CD4-positive, alpha-beta T cell (primary cell): Measurements from ENCODE around the gene EEIG1. TPM values are rescaled to one million over a fixed set of nuclear protein-coding genes. Genes with fewer than 3 reads are reported as not detected.
A peak's percentile ranks its signal among the peaks of the same experiment; 100 is the strongest.

Experiments used
- ATAC-seq: fragments of 200-7000 bp; cut with Tn5 transposase; one replicate; pipeline ENCODE4 v1.10.0; 2022; ENCODE audit warnings: mild to moderate bottlenecking; ENCODE audit not compliant: poor library complexity
- CTCF ChIA-PET: fragments of 350-600 bp; sonication (Branson Sonifier 250); formaldehyde crosslinking; loops from one replicate; lab custom pipeline; 2021; ENCODE audit warnings: antibody characterized with exemption, inconsistent platforms; lab: Charles Lee
- POLR2A ChIA-PET: fragments of 350-600 bp; sonication (Branson Sonifier 250); formaldehyde crosslinking; loops from one replicate; lab custom pipeline; 2021; ENCODE audit warnings: antibody characterized with exemption, inconsistent platforms; lab: Charles Lee
- DNase-seq, 14 experiments: peaks; one replicate each; pipeline ENCODE4 v3.0.0-alpha.2; 2013 to 2020; ENCODE audit warnings: mixed read lengths in 2 of 14
- H3K27ac ChIP-seq, 2 donors: one replicate each; pipeline versions ENCODE4 v1.5.1 to v1.7.0; 2013; ENCODE audit warnings: low read length in 2 of 2, low read depth in 1 of 2, mild to moderate bottlenecking in 1 of 2
- H3K27me3 ChIP-seq, 2 experiments: 1 replicate in 1 of 2; 2 replicates in 1 of 2; pipeline versions ENCODE4 v1.6.1 to v1.7.0; 2013; ENCODE audit warnings: low read length in 2 of 2, control low read depth in 1 of 2, mild to moderate bottlenecking in 1 of 2, moderate library complexity in 1 of 2; ENCODE audit not compliant: insufficient read depth in 2 of 2, control insufficient read depth in 1 of 2
- H3K36me3 ChIP-seq: one replicate; pipeline ENCODE4 v1.6.1; 2013; ENCODE audit warnings: low read length, control low read depth; ENCODE audit not compliant: insufficient read depth
- H3K4me1 ChIP-seq: one replicate; pipeline ENCODE4 v1.6.1; 2013; ENCODE audit warnings: low read length, control low read depth; ENCODE audit not compliant: insufficient read depth
- H3K4me3 ChIP-seq: one replicate; pipeline ENCODE4 v1.5.1; 2013; ENCODE audit warnings: mild to moderate bottlenecking, low read length, moderate library complexity
- H3K9me3 ChIP-seq, 2 experiments: 1 replicate in 1 of 2; 2 replicates in 1 of 2; pipeline versions ENCODE4 v1.6.1 to v1.7.0; 2013; ENCODE audit warnings: low read length in 2 of 2, mild to moderate bottlenecking in 2 of 2, control low read depth in 1 of 2, moderate library complexity in 1 of 2; ENCODE audit not compliant: control insufficient read depth in 1 of 2, insufficient read depth in 1 of 2
- H3K27ac Mint-ChIP-seq: one replicate; pipeline ENCODE4 v1.8.0; 2020; ENCODE audit warnings: mixed read lengths
- H3K27me3 Mint-ChIP-seq: one replicate; pipeline ENCODE4 v1.8.0; 2021; ENCODE audit warnings: mixed read lengths
- H3K36me3 Mint-ChIP-seq: one replicate; pipeline ENCODE4 v1.8.0; 2021; ENCODE audit warnings: low read depth, mixed read lengths
- H3K4me1 Mint-ChIP-seq: one replicate; pipeline ENCODE4 v1.8.0; 2021; ENCODE audit warnings: low read depth, mixed read lengths
- H3K4me3 Mint-ChIP-seq: one replicate; pipeline ENCODE4 v1.8.0; 2020; ENCODE audit warnings: mild to moderate bottlenecking, mixed read lengths
- H3K9me3 Mint-ChIP-seq: one replicate; pipeline ENCODE4 v1.8.0; 2020; ENCODE audit warnings: mixed read lengths
- intact Hi-C, 2 experiments: fragments of 100-400 bp; cut with DNase I in 1 of 2; cut with micrococcal nuclease in 1 of 2; formaldehyde crosslinking; loops; one replicate each; pipeline versions ENCODE4 v1.15.1 to v1.9.0; 2023 to 2025; cut with DNase I, micrococcal nuclease
- total RNA-seq, 174 experiments: library from RNA in 2 of 174; stranded (reverse) in 2 of 174; gene quantifications; one replicate each; pipeline ENCODE4 v1.2.3 and lab custom pipeline; 2021 to 2026
- TF ChIP-seq, protein P1 (sequence below): fragments of 200-600 bp; IDR thresholded peaks from one replicate; pipeline ENCODE4 v1.8.0; 2022; ENCODE audit warnings: antibody characterized with exemption, mild to moderate bottlenecking

Gene EEIG1
- total RNA-seq, 2 experiments from 2014 or later, result 440 to 463 TPM

DNA sequence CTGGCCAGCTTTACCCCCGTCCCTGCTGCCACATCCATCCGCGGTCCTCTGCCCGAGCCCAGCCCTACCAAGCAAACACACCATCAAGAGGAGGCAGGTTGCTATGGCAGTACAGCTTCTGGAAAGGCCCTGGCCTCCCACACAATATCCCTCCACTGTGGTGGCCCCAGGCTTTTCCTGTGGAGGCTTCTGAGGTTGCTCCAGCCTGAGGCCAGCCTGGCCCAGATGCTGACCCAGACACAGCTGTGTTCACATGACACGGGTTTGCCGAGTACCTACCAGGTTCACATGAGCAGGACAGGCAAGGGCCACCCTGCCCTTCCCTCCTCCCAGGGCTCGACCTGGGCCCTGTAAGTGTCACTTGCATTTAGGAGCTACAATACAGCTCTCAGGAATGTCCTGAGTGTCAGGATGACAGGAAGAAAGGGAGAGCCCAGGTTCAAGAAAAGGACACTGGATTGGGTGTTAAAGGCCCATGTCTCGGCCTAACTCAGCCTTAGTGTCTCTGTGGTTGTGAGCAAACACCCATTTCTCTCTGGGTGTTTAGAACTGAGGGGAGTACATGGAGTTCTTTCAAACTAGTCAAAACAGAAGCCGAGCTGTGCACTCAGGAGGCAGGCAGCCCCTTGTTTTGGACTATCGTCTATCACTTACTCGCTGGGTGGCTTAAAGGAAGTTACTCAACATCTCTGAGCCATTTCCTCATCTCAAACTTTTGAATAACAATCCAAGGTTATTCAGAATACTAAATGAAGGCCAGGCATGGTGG lies 46.2 kb upstream of the EEIG1 start:
- H3K4me3 ChIP-seq, result peak overlapping the region; percentile 50
- H3K27me3 ChIP-seq, result no peaks in the 10 kb centered on the region
- H3K27ac ChIP-seq, result peak overlapping the region; percentile 93 to 94
- Mint-ChIP-seq H3K36me3 (no peaks in the 10 kb centered on the region), H3K27me3 (no peaks in the 10 kb centered on the region), H3K4me1 (peaks cover 92% of the 10 kb centered on the region), H3K9me3 (no peaks in the 10 kb centered on the region), H3K4me3 (peak overlapping the region; percentile 80), H3K27ac (peak overlapping the region; percentile 94)
- ATAC-seq (peak; percentile 10), DNase-seq (peak in 13 of 14 experiments; percentile 30 to 75 (median 48))
- H3K36me3 ChIP-seq, result no peaks in the 10 kb centered on the region
- peaks cover 100% of the 10 kb centered on the region for H3K4me1 ChIP-seq
- no peaks in the 10 kb centered on the region for H3K9me3 ChIP-seq
- POLR2A ChIA-PET, result interaction anchor here (0.6 to 21.3 kb wide), 19 partner anchors 8 to 229 kb away, joined by 3 to 1020 read pairs (median 8); partner anchors contain the start of genes DPM2, EEIG1, NAIF1 and SLC25A25
- CTCF ChIA-PET, result interaction anchor here (0.6 to 6.4 kb wide), 10 partner anchors 8 to 84 kb away, joined by 3 to 41 read pairs (median 4); partner anchors contain the start of genes EEIG1, NAIF1 and SLC25A25
- TF ChIP-seq, protein P1, sequence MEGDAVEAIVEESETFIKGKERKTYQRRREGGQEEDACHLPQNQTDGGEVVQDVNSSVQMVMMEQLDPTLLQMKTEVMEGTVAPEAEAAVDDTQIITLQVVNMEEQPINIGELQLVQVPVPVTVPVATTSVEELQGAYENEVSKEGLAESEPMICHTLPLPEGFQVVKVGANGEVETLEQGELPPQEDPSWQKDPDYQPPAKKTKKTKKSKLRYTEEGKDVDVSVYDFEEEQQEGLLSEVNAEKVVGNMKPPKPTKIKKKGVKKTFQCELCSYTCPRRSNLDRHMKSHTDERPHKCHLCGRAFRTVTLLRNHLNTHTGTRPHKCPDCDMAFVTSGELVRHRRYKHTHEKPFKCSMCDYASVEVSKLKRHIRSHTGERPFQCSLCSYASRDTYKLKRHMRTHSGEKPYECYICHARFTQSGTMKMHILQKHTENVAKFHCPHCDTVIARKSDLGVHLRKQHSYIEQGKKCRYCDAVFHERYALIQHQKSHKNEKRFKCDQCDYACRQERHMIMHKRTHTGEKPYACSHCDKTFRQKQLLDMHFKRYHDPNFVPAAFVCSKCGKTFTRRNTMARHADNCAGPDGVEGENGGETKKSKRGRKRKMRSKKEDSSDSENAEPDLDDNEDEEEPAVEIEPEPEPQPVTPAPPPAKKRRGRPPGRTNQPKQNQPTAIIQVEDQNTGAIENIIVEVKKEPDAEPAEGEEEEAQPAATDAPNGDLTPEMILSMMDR, result no peak
- intact Hi-C loops, result loop anchor here in 1 of 2 experiments (1.0 to 2.0 kb wide), 5 partner anchors 20 to 84 kb away; partner anchors contain the start of genes EEIG1 and NAIF1

DNA sequence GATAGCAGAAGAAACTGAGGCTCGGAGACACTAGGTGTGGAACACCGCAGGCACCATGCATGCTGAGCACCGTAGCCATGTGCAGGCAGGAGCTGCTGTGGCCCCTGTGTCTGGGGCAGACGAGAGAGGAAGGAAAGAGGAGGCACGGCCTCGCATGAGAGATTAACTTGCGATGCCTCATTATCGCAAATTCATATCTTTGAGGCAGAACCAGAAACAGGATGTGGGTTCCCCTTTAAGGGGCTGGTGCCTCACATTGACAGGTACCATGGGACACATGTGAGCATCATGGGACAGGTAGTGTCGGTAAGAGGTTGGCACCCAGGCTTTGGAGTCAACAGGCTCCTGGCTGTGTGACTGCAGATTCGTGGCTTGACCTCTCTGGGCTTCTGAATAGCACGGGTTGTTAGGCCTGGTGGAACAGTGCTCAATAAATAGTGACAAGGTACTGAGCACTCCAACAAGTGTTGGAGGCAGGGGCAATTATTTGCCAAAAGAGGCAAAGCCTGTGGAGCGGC lies 45.5 kb upstream of the EEIG1 start:
- H3K9me3 Mint-ChIP-seq, result no peaks in the 10 kb centered on the region
- peaks cover 92% of the 10 kb centered on the region for H3K4me1 Mint-ChIP-seq
- Histone ChIP-seq H3K4me3 (peak overlapping the region; percentile 50), H3K9me3 (no peaks in the 10 kb centered on the region), H3K27ac (peak overlapping the region; percentile 93 to 94), H3K27me3 (no peaks in the 10 kb centered on the region), H3K36me3 (no peaks in the 10 kb centered on the region), H3K4me1 (peaks cover 100% of the 10 kb centered on the region)
- DNase-seq (peak; percentile 75 to 96 (median 81)), ATAC-seq (peak; percentile 69)
- intact Hi-C loops, result loop anchor here in 1 of 2 experiments (1.0 to 2.0 kb wide), 5 partner anchors 19 to 84 kb away; partner anchors contain the start of genes EEIG1 and NAIF1
- H3K27me3 Mint-ChIP-seq, result no peaks in the 10 kb centered on the region
- TF ChIP-seq, protein P1, result no peak
- ChIA-PET POLR2A (interaction anchor here (0.7 to 21.3 kb wide), 16 partner anchors 8 to 229 kb away, joined by 3 to 1020 read pairs (median 10); partner anchors contain the start of genes EEIG1, NAIF1 and SLC25A25), CTCF (interaction anchor here (0.9 to 6.4 kb wide), 6 partner anchors 9 to 291 kb away, joined by 3 to 41 read pairs (median 4); partner anchors contain the start of genes EEIG1 and TOR2A)
- H3K4me3 Mint-ChIP-seq, result peak overlapping the region; percentile 80
- peak overlapping the region; percentile 94 for H3K27ac Mint-ChIP-seq
- H3K36me3 Mint-ChIP-seq, result no peaks in the 10 kb centered on the region

DNA sequence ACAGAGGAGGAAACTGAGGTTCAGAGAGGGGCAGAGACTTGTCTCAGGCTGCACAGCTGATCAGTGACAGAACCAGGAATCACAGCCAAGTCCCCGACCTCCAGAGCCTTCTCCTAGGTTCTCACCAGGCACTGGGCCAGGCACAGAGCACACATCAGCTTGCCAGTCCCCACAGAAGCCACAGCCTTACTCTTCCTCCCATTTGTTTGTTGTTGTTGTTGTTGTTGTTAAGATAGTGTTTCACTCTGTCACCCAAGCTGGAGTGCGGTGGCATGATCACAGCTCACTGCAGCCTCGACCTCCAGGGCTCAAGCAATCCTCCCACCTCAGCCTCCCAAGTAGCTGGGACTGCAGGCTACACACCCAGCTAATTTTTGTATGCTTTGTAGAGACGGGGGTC lies 44.9 kb upstream of the EEIG1 start:
- Histone ChIP-seq H3K4me3 (peak overlapping the region; percentile 50), H3K27ac (peak overlapping the region; percentile 93 to 94), H3K27me3 (no peaks in the 10 kb centered on the region), H3K9me3 (no peaks in the 10 kb centered on the region), H3K4me1 (peaks cover 100% of the 10 kb centered on the region), H3K36me3 (no peaks in the 10 kb centered on the region)
- Mint-ChIP-seq H3K36me3 (no peaks in the 10 kb centered on the region), H3K27ac (peak overlapping the region; percentile 94), H3K27me3 (no peaks in the 10 kb centered on the region), H3K9me3 (no peaks in the 10 kb centered on the region), H3K4me3 (peak overlapping the region; percentile 80), H3K4me1 (peaks cover 92% of the 10 kb centered on the region)
- ATAC-seq (peak; percentile 1), DNase-seq (peak in 7 of 14 experiments; percentile 25 to 62 (median 47))
- ChIA-PET CTCF (interaction anchor here (0.9 to 6.4 kb wide), 6 partner anchors 9 to 291 kb away, joined by 3 to 41 read pairs (median 4); partner anchors contain the start of gene TOR2A), POLR2A (interaction anchor here (1.0 to 21.3 kb wide), 16 partner anchors 9 to 1010 kb away, joined by 3 to 1020 read pairs (median 10); partner anchors contain the start of genes EEIG1, MIGA2, NAIF1 and SLC25A25)
- intact Hi-C loops, result loop anchor here (1.0 to 2.0 kb wide), 6 partner anchors 18 to 83 kb away; partner anchors contain the start of genes EEIG1 (in 1 of the 2) and NAIF1 (in 1 of the 2)
- TF ChIP-seq, protein P1, result no peak
